Gastroesophageal sphincter (tissue), 4 donors: ENCODE data around the gene C1QTNF12. TPM values are rescaled to one million over a fixed set of nuclear protein-coding genes. Genes with fewer than 3 reads are reported as not detected.

Experiments used
- ATAC-seq: fragments of 150-250 bp; one replicate; pipeline ENCODE4 v1.9.1; 2016; ENCODE audit warnings: mild to moderate bottlenecking, moderate library complexity
- H3K27ac ChIP-seq, 4 donors: fragments of 200-600 bp; sonication (generic) in 3 of 4; 1 replicate in 3 of 4; 2 replicates in 1 of 4; pipeline ENCODE4 v1.5.1; 2016 to 2019
- H3K27me3 ChIP-seq: fragments of 200-600 bp; sonication (generic); one replicate; pipeline ENCODE4 v1.5.1; 2019
- H3K36me3 ChIP-seq, 2 donors: fragments of 200-600 bp; sonication (generic); one replicate each; pipeline ENCODE4 v1.5.1; 2019; ENCODE audit warnings: control low read depth in 1 of 2
- H3K4me1 ChIP-seq, 3 donors: fragments of 200-600 bp; sonication (generic); 1 replicate in 2 of 3; 2 replicates in 1 of 3; pipeline ENCODE4 v1.5.1; 2016 to 2019; ENCODE audit warnings: control low read depth in 2 of 3
- H3K4me3 ChIP-seq, 2 donors: fragments of 200-600 bp; sonication (generic); one replicate each; pipeline ENCODE4 v1.5.1; 2019; ENCODE audit warnings: mild to moderate bottlenecking in 1 of 2, moderate library complexity in 1 of 2
- H3K9me3 ChIP-seq, 3 donors: fragments of 200-600 bp; sonication (generic); one replicate each; pipeline ENCODE4 v1.5.1; 2017 to 2019; ENCODE audit warnings: control low read depth in 2 of 3
- EP300 ChIP-seq: sonication (generic); formaldehyde crosslinking; IDR thresholded peaks from one replicate; pipeline ENCODE4 v1.6.1; 2017; ENCODE audit warnings: antibody characterized with exemption, mild to moderate bottlenecking
- POLR2A ChIP-seq, 2 donors: fragments of 450-650 bp; IDR thresholded peaks; one replicate each; pipeline ENCODE4 v1.6.1; 2017; ENCODE audit warnings: antibody characterized with exemption in 2 of 2, mild to moderate bottlenecking in 2 of 2, moderate library complexity in 1 of 2
- POLR2AphosphoS5 ChIP-seq: sonication (generic); formaldehyde crosslinking; IDR thresholded peaks from one replicate; pipeline ENCODE4 v1.6.1; 2017; ENCODE audit warnings: antibody characterized with exemption
- WGBS, 2 donors: methylation state at CpG; one replicate each; pipeline ENCODE4 v1.1.5; 2018; ENCODE audit warnings: low coverage in 1 of 2; 5-methylcytosine and 5-hydroxymethylcytosine counted together
- total RNA-seq, 4 donors: library from RNA; depleted of rRNA; stranded (reverse); fragments of >200 nt; gene quantifications; one replicate each; pipeline ENCODE4 v1.1.0, GENCODE V29; 2016
- TF ChIP-seq, protein P1 (sequence below), 4 experiments: fragments of 200-600 bp in 2 of 4; fragments of 450-650 bp in 2 of 4; sonication (generic) in 1 of 4; IDR thresholded peaks; one replicate each; pipeline ENCODE4 v1.5.1; 2017 to 2019; ENCODE audit warnings: antibody characterized with exemption in 4 of 4, mild to moderate bottlenecking in 2 of 4, moderate library complexity in 2 of 4

C1QTNF12 gene
- total RNA-seq, 4 donors from 2014 or later = 0.96 to 2.8 (median 1.7) TPM

DNA sequence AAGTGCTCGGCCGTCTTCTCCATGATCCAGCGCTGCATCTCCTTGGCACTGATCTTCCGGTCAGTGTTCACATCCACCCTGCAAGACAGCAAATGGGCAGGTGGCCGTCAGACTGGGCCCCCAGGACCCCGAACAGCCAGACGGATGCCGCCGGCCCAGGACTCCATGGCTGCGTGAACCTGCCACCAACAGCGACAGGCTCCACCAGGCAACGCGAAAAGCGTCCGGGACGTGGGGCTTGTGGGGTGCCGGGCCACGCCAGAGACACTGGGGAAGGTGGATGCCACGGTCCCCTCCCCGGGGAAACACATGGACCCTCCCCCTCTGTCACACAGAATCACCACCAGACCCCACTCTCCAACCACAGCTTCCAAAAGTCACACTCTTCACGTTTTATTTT lies 22.6 kb downstream of the C1QTNF12 start:
- Histone ChIP-seq H3K27ac (no peak overlapping the region), H3K4me3 (no peak overlapping the region), H3K4me1 (peaks cover 0 to 33% (median 0%) of the 10 kb centered on the region in 3 donors), H3K9me3 (no peaks in the 10 kb centered on the region), H3K27me3 (no peaks in the 10 kb centered on the region), H3K36me3 (peaks cover 0 to 100% of the 10 kb centered on the region in 2 donors)
- TF ChIP-seq, protein P1, sequence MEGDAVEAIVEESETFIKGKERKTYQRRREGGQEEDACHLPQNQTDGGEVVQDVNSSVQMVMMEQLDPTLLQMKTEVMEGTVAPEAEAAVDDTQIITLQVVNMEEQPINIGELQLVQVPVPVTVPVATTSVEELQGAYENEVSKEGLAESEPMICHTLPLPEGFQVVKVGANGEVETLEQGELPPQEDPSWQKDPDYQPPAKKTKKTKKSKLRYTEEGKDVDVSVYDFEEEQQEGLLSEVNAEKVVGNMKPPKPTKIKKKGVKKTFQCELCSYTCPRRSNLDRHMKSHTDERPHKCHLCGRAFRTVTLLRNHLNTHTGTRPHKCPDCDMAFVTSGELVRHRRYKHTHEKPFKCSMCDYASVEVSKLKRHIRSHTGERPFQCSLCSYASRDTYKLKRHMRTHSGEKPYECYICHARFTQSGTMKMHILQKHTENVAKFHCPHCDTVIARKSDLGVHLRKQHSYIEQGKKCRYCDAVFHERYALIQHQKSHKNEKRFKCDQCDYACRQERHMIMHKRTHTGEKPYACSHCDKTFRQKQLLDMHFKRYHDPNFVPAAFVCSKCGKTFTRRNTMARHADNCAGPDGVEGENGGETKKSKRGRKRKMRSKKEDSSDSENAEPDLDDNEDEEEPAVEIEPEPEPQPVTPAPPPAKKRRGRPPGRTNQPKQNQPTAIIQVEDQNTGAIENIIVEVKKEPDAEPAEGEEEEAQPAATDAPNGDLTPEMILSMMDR (IDR thresholded peaks at IDR 0.05) = no peak
- TF ChIP-seq EP300 (no peak), POLR2A (IDR thresholded peaks at IDR 0.05) (no peak), POLR2AphosphoS5 (no peak)
- 100% methylated on average over 1 of the region's 21 CpGs; no CpG with 5 or more reads in 1 of the 2 donors for WGBS, 2 donors
- ATAC-seq = no peak

DNA sequence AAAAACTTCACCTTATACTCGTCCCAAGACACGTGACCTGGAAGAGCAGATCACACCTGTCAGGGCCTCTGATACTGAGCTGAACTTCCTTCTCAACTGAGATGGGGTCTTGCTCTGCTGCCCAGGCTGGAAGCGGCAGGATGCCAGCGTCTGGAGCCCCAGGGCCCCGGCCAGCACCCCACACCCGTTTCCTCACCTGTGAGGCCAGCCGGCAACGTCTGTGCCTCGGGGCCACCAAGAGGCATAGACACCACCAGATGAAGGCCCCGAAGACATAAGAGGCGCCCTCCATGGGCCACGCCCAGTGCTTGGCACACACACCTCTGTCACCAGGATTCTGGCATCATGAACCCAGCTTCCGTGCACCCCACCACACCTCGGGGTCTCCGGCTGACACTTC lies 23.2 kb downstream of the C1QTNF12 start:
- ATAC-seq = no peak
- no peaks in the 10 kb centered on the region for H3K9me3 ChIP-seq
- H3K36me3 ChIP-seq = peaks cover 0 to 100% of the 10 kb centered on the region in 2 donors
- H3K27ac ChIP-seq = no peak overlapping the region
- H3K4me1 ChIP-seq = peaks cover 0 to 27% (median 0%) of the 10 kb centered on the region in 3 donors
- H3K4me3 ChIP-seq = no peak overlapping the region
- WGBS, 2 donors = 92% methylated on average over 2 of the region's 15 CpGs; no CpG with 5 or more reads in 1 of the 2 donors
- no peaks in the 10 kb centered on the region for H3K27me3 ChIP-seq
- TF ChIP-seq, protein P1 (IDR thresholded peaks at IDR 0.05) = no peak
- TF ChIP-seq POLR2A (IDR thresholded peaks at IDR 0.05) (no peak), EP300 (no peak), POLR2AphosphoS5 (no peak)

DNA sequence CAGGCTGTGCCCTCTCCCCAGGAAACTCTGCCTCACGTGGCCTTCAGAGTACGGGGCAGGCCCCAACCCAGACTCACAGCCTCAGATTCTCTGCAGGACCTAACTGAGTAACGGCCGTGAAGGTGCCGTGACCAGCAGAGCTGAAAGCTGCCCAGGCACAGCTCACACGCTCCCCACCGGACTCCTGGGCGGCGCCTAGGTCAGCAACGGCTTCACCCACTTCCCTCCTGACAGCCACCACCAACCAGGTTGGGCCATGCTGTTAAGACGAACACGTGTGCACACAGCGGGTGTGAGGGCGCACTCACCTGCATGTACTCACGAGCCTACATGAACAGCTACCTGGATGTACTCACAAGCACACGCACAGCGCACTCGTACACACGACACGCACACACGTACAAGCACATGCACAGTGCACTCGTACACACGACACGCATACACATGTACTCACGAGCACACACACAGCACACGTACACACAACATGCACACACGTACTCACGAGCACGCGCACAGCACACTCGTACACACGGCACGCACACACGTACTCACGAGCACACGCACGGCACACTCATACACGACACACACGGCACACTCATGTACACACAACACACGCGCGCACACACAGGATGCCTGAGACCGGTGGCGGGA lies 23.8 kb downstream of the C1QTNF12 start:
- peaks cover 0 to 100% of the 10 kb centered on the region in 2 donors for H3K36me3 ChIP-seq
- 90 to 96% methylated on average over 12 to 26 of the region's 44 CpGs for WGBS, 2 donors

DNA sequence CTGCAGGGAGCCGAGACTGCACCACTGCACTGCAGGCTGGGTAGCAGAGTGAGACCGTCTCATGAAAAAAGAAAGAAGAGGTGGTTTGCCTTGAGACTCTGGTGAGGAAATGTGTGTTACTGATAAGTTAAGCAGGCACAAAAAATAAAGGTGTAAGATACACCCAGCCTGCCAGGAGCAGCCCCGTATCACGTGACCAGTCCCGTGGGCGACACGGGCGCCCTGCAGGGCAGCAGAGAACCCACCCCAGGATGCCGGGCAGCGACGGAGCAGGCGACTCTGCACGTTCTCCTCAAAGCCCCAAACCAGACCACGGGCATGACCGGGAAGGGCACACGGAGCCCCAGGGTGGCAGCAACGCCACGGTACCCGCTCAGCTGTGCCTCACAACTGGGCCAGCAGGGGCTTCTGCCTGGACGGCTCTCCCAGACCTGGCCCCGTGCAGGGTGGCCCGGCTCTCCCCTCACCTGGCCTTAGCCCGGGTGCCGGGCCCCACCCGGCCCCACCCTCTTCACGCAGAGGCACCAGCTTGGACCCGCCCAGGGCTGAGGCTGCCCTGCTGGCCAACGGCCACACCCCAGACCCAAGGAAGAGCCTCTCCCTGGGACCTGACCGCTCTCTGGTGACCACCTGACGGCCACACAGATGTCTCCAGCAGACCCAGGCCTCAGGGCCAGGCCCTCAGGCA lies 24.5 kb downstream of the C1QTNF12 start:
- Histone ChIP-seq H3K4me3 (no peak overlapping the region), H3K27me3 (no peaks in the 10 kb centered on the region), H3K27ac (no peak overlapping the region), H3K9me3 (no peaks in the 10 kb centered on the region), H3K4me1 (peaks cover 0 to 15% (median 0%) of the 10 kb centered on the region in 3 donors), H3K36me3 (peaks cover 0 to 100% of the 10 kb centered on the region in 2 donors)
- TF ChIP-seq EP300 = no peak
- TF ChIP-seq POLR2AphosphoS5 = no peak
- no peak for TF ChIP-seq POLR2A (IDR thresholded peaks at IDR 0.05)
- TF ChIP-seq, protein P1 (IDR thresholded peaks at IDR 0.05) = no peak
- ATAC-seq = no peak
- WGBS, 2 donors = 87% methylated on average over 3 of the region's 30 CpGs; no CpG with 5 or more reads in 1 of the 2 donors

More for the DNA sequence above, 23.8 kb downstream of the C1QTNF12 start:
- Histone ChIP-seq H3K27me3 (no peaks in the 10 kb centered on the region), H3K4me1 (peaks cover 0 to 21% (median 0%) of the 10 kb centered on the region in 3 donors), H3K4me3 (no peak overlapping the region), H3K9me3 (no peaks in the 10 kb centered on the region), H3K27ac (no peak overlapping the region)
- TF ChIP-seq, protein P1 (IDR thresholded peaks at IDR 0.05) = no peak
- ATAC-seq = no peak
